ENCODE results near the gene LARGE1.

DNA sequence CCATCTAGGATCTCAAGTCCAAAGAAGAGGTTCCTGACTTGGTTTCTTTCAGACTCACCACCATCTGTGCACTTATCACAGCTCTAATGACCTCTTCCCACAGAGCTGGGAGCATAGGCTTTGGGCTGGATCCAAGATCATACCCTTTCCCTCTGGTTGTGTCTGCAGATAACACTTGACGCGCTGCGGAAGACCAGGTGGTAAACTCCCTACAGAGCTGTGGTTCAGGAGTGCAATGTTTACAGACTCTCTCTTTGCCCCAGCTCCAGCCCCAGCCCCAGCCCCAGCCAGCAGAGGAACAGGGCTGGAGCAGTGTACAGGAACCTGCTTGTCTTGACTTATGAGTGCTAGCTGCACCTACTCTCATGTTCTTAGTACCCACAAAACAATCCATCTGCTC is 587.7 kb downstream of the LARGE1 start:
- TF ChIP-seq, protein P1, sequence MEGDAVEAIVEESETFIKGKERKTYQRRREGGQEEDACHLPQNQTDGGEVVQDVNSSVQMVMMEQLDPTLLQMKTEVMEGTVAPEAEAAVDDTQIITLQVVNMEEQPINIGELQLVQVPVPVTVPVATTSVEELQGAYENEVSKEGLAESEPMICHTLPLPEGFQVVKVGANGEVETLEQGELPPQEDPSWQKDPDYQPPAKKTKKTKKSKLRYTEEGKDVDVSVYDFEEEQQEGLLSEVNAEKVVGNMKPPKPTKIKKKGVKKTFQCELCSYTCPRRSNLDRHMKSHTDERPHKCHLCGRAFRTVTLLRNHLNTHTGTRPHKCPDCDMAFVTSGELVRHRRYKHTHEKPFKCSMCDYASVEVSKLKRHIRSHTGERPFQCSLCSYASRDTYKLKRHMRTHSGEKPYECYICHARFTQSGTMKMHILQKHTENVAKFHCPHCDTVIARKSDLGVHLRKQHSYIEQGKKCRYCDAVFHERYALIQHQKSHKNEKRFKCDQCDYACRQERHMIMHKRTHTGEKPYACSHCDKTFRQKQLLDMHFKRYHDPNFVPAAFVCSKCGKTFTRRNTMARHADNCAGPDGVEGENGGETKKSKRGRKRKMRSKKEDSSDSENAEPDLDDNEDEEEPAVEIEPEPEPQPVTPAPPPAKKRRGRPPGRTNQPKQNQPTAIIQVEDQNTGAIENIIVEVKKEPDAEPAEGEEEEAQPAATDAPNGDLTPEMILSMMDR (IDR thresholded peaks at IDR 0.05): no peak
- TF ChIP-seq POLR2A (IDR thresholded peaks at IDR 0.05) (no peak), EP300 (IDR thresholded peaks at IDR 0.05) (no peak)

Measured in tibial nerve (tissue), 4 donors.